NOMO-1 treated with dmso at 0.1 percent for 144 hours (cell line): Measurements from ENCODE around the gene KLHL29.

Experiments
- DNase-seq: peaks from one replicate; lab custom pipeline; 2025; ENCODE audit not compliant: unreplicated experiment; lab: John Stamatoyannopoulos, UW

KLHL29 gene

DNA sequence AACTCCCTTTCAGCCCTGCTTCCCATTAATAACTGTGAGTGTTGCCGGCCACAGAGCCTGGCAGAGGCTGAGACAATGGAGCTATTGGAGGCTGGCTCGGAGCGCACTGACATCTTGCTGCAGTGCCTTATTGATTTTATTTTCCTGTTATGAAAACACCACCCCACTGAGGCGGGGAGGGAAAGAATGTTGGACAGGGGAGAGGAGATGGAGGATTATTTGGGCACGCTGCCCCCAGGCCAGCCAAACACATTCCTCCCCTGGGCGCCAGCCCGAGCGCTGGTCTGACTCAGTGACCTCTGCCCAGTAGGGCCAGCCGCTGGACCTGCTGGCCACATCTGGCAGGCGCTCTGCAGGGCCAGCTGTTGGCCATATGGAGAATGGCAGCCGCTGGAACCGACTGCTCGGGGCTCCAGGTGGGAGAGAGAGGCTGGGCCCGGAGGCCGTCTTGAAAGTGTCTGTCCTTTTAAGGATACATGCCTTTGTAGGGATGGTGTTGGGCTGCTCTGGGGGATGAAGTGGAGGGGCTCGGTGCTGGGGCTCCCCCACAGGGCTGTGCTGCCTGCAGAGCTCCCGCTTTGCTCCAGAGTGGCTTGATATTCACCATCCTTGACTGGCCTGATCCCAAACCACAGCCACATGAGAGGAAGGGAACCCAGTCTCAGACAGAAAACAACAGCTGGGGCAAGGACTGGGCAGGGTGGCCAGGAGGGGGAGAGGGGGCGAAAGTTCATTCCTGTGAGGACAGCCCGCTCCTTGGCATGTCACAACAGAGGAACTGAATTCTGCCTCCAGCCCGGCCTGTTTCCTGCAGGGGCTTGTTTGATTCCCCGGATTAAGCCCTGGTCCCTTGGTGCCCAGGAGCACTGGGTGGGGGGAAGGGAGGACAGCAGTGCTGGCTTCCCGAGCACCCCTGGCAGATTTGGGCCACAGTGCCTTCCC, 179.0 kb downstream of the KLHL29 start:
- DNase-seq = no peak

DNA sequence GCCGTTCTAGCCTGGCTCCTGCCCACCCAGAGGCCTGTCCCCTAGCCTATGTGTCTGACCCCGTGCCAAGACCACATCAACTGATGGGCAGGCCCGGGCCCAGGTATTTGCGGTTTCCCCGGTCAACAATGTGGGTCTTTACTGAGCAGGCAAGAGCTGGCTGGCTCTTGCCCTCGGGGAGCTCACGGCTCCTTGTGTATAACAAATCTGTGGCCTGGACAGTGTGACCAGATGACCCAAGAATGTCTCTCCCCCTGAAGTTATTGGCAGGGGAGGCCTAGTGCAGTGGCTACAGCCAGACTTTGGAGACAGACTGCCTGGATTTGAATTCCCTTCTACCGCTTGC, 179.6 kb downstream of the KLHL29 start:
- no peak for DNase-seq

DNA sequence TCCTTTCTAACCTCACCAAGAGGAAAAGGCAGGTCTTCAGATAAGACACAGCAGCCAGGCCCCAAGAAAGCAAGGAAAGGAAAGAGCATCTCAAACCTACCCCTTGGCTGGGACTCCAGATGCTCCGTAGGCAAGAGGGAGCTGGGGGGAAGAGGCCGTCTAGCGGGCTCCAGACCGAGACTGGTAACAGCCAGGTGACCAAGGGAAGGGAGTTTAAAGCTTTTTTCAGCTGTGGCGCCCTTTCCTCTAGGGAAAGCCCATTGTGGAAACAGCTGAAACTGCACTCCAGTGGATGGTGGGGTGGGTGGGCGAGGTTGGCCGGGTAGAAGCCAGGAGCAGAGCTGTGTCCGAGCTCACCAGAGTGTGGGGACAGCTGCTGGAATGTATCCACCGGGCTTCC, 180.4 kb downstream of the KLHL29 start:
- no peak for DNase-seq

DNA sequence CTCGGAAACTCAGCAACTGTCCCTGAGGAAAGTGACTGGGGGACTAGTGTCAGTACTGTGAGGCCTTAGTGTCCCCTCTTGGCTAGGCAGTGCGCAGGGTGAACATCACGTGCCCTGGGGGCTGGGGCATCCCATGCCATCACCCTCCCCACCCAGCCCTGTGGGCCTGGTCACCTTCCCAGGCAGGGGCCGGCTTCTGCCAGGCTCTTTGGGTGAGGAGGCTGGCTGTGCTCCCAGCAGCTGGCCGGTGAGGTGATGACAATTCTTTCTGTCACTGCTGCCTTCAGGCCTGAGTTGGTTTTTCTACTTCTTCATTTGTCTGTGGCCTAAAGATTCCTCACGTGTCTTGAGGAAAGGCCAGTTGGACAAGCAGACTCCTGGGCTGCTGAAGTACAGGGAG, 180.8 kb downstream of the KLHL29 start:
- DNase-seq = no peak

DNA sequence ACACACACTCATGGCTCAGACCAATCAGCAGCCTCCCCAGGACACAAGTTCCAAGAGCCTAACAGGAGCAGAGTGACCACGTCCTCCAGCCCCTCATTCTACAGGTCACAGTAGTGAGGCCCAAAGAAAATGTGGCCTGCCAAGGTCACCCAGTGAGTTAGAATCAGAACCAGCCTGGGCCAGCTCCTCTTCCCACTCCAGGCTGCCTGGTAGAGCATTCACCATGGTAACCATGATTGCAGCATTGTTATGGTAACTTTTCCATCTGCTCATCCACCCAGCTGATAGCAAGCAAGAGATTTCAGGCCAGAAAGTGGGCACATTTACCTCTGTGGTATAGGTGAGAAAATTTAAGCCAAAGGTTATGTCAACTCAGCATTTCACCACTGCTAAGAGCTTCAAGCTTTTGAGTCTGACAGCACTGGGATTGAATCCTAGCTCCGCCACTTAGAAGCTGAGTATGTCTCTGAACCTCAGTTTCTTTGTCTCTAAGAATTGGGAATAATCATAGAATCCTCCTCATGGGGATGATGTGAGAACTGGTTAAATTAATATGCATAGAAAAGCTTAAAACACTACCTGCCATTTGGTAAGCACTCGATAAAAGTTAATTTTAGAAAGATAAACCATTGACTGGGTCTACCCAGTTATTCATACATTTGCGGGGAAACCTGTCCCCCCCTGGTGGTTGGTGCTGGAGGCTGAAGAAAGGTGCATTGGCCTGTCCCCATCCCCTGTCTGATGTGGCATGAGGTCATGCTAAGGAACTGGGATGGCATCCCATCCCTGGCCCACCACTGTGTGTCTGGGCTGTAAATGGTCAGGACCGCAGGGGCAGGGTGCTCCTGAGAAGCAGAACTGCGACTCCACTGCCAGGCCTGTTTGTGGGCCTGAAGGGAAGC, 181.5 kb downstream of the KLHL29 start:
- DNase-seq = no peak

DNA sequence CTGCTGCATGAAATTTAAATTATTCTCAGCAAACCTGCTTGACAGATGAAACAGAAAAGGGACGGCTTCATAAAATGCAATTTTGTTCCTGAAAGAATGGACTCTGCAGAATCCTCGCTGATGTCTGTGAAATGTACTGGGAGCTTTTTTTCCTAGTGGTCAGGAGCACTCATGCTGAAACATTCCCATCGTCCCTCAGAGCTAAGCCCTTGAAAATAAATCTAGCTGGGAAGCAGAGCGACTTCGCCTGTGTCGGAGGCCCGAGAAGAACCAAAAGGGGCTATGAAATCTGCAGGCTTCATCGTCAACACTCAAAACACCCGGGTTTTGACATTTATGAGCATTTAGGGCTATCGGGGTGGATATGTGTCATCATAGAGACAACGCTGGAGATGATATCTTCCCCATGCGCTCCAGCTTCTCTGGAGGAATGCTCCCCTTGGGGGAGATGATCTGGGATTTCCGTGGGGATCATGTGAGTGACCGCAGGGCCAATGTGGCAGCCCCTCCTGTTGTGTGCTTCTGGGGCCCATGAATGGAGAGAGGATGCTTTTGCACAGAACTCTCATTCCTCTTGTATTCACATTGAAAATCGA, 182.3 kb downstream of the KLHL29 start:
- no peak for DNase-seq

DNA sequence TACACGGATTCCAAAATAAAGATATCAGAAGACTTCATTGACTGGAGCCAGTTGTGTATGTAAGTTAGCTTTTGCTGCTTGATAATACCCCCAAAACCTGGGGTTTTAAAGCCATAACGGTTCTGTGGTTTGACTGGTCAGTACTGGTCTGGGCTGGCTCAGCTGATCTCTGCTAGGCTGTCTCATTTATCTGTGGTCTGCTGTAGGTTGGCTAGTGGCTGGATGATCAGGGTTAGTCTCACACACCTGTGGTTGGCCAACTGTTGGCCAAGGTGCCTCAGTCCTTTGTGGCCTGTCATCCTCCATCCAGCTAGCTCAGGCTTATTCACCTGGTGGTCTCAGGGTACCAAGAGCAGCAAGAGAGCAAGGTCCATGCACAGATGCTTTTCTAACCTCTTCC, 183.2 kb downstream of the KLHL29 start:
- no peak for DNase-seq

DNA sequence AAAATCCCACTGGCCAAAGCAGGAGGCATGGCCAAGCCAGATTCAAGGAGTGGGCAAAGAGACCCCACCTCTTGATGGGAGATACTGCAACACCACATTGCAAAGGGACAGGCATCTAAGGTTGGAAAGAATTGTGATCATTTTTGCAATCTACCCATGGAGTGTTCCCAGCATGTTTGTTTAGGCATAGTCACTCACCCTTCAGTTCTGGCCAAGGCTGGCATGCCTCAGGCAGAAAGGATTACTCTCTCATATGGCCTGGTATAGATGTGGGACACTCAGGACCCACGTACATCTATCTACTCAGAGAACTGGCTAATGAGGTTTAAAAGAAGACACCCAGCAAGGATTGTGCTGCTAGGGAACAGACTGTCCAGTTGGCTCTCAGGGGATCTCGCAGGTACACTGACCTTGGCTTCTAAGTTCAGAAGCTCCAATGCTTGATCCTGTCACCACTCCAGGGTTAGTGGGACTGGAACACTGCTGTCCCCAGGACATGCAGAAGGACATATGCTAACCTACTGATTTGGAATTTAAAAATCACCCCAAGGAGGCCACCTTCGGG, 183.7 kb downstream of the KLHL29 start:
- no peak for DNase-seq

DNA sequence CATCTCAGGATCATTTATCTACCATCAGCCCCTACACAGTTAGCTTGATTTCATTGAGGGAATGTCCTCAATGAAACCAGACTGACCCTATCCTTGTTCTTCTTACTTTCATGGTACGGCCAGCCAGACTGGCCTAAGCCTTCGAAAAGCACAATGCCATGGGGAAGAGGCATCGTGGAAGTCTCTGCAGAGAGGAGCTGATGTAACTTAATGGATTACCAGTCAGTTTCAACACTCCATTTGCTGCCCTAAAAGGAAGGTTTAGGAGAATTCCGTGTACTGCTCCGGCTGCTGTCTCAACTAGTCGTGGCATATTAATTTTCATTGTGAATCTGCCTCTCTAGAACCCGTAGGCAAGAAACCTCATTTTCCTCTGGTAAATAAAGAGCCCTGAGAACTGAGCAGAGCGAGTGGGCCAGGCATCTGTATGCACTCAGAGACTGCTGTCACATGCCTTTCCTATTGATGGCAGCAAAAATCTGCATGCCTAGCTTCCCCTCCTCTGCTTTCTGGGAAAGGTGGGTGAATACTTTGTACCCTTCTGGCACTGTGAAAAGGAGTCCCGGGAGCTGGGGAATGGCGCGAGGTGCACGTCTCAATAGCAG, 184.9 kb downstream of the KLHL29 start:
- no peak for DNase-seq

DNA sequence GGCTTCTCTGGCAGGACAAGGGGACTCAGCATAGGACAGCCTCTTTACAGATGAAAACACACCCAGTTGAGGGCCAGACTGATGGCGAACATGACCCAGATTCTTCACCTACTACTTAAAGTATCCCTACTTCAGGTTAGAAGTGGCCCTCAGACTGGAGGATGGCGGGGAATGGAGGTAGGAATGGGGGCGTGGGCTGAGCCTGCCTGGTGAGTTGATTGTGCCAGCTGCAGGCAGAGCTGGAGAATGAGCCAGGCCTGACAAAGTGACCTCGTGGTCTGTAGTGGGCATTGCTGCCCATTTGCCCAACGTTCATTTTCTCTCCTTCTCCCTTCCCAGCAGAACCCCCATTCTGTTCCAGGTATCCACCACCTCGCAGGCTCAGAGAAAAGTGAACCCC, 186.1 kb downstream of the KLHL29 start:
- no peak for DNase-seq

DNA sequence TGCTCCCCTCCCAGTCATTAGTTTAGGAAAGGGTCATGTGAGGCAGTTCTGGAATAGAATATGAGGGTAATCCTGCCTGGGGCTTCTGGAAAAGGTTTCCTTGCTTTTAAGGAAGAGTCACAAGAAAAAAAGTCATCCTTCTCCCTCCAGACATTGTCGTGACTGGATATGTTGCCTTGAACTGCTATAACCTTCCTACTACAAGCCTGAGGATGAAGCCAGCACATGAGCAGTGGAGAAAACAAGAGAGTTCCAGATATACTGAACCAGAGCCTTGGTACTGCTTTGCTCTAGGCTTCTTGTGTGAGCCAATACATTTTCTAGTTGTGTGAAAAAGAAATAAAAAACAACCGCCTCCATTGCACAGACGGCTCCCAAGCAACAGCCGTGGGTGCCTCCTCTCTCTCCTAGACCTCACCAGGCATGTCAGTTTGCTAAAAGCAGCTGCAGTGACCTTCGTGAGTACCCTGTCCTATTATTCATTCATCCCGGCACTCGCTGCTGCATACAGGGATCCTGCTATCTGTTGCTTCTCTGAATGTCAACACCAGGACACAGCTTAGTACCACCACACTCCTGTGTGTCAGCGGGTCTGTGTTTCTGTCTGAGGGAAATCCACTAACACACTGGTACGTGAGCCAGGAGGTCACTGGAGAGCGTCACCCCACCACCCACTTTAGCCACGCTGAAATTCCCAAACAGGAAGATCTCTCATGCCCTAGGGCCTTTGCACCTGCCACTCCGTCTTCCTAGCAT, 186.7 kb downstream of the KLHL29 start:
- DNase-seq = no peak

DNA sequence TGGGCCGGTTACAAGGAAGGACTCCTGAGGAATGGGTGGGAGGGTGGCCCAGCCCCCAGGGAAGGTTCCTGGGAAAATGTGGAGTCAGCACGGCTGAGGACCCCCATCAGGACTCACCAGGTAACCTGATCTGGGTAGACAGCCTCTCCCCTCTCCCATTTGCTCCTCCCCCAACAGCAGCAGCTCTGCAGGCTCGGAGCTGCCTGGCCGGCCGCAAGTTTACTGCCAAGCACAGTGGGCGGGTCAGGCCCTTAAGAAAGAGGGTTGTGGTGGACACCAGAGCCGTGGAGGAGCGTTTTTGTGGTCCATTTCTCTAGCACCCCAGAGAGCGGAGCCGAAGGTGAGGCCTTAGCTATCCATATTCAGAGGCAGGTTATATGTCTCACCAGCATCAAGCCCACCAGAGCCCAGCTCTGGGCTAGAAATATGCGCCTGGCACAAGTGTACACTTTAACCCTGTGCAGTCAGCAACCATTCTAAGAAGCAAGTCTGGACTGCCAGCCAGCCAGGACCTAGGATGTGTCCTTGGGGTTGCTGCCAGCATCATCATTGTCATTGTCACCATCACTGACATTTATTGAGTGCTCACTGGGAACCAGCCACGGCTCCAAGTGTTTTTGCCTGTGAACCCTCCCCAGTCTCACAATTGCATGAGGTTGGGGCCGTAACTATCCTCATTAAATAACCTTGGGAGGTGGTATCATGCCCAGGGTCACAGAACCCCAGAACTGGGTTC, 190.1 kb downstream of the KLHL29 start:
- DNase-seq = no peak

DNA sequence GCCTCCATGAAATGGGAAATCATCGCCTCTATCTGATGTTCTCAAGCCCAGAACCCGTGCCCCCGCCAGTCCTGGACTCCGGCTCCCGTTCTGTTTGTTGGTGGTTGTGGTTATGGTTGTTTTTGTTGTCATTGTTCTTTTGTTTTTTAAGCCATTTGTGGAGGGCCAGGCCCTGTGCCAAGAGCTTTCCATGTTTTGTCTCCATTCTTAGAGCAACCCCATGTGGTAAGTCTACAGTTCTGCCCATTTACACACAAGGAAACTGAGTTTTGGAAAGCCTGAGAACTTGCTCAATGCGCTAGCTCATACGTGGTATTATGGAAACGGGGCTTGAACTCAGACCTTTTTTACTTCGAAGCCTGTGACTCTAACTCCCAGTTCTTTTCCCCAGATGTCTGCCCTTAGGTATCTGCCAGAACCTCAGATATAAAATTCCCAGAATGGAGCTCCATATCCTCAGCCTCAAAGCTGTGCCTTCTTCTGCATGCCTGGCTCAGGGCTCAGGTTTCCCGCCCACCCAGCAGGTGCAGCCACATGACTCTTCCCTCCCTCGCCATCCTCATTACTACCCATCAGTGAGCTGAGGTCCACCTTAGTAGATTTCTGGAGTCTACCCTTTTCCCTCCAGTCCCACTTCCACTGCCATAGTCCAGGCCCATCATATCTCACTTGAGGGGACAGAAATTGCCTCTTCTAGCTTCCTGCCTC, 194.1 kb downstream of the KLHL29 start:
- DNase-seq = no peak

DNA sequence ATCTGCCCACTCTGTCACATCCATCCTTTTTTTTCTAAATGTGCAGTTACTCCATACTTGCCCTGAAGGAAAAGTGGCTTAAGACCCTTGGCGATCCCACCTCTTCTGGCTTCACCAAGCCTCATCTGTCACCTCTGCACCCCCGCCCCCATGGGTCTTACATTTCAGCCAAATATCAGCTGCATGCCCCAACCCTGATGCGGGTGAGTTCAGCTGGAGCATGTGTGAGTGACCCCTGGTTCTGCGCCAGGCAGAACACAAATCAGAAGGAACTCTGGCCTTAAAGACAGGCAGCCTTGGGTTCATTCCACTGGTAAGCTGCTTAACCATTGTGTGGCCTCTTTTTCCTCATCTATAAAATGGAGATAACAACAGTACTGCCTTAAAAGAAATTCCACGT, 194.7 kb downstream of the KLHL29 start:
- no peak for DNase-seq

DNA sequence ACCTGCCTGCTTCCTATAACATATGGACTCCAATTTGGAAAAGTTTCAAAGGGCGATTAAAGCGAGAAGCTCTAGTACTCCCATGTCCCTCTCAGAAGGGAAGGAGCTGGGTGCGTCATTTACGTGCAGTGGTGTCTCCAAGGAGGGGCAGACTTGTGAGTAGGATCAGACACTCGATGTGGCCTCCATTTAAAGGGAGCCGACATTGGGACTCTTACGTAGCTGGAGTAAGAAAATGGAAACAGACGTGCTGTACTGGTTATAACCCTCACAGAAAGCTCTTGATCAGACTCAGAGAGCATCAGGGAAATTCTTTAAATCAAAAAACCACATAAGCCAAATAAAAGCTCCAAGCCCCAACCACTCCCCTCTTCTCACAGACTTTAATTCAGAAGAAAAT, 198.5 kb downstream of the KLHL29 start:
- DNase-seq = no peak

DNA sequence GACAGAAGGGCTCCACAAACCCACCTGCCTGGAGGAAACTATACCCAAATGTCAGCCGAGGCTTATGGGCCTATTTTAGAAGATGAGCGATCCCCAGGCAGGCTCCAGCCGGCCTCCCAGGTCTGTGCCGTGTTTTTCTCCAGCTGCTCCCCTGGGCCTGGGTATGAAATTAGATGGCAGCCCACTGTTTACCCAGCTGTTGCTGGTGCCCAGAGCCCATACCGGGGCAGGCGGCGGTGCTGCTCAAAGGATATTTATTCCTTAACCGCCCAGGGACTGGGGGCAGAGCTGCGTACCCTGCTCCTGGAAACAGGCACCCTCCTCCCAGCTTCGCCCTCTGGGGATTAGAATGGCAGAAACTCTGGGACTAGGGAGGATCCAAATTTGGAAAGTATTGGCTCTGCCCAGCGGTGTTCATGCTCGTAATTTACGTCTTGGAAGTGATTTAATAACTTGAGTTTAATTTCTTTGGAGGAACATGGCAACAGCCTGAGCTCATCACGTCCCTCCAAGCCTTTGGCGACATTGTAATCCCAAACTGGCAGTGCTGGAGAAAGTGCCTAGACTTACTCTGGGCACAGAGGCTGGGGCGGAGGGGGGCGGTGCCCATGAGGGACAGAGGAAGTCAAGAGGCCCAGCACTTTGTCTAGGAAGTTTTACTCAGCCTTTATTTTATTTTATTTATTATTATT, 199.2 kb downstream of the KLHL29 start:
- DNase-seq = no peak

DNA sequence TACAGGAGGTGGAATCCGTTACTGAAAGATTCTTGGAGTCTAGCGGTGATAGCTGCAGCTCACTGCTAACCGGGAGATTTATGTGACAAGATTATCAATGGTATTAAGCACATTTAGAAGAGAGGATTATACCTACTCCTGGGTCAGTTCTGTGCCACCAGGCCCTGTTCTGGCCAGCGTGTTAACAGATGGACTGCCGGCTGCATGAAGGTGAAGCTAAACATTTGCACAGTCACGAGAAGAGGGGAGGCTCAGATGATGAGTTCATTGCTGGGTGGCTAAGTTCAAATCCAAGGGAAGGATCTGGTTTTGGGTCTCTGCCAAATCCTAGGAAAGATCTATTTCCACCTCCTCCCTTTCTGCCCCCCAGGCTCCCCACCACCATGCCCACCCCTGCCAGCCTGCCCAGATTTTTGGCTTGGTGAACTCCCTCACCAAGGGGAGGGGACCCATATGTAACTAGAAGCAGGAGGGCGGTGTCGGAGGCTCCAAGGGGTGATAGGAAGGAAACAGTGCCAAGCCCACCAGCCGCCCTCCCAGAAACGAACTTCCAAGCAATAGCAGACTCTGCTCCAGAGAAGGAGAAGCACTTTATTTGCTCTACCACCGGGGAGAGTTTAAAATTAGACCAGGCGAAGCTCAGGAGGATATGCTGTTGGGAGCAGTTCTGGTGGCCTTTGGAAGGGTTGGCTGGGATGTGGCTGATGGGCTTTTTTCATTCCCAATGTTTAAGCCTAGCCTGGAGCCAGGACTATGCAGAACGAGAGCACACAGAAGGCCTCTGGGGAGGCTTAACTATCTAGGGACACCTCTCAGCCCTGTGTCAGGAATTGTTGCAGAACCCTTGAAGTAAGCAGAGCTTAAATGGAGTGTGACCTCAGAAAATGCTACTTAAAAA, 200.5 kb downstream of the KLHL29 start:
- DNase-seq = no peak
